Kidney epithelial cell (primary cell): ENCODE measurements around the gene NOL4. TPM values are rescaled to one million over a fixed set of nuclear protein-coding genes. Genes with fewer than 3 reads are reported as not detected.

Experiments
- DNase-seq: peaks from one replicate; pipeline ENCODE4 v3.0.0-alpha.2; 2010; ENCODE audit warnings: low read depth
- H3K27me3 ChIP-seq: 2 replicates; pipeline ENCODE4 v1.6.0; 2011; ENCODE audit warnings: low read length; ENCODE audit not compliant: control insufficient read depth, insufficient read depth
- H3K36me3 ChIP-seq: 2 replicates; pipeline ENCODE4 v1.5.1; 2011; ENCODE audit warnings: low read length; ENCODE audit not compliant: control insufficient read depth, insufficient read depth
- H3K4me3 ChIP-seq: 2 replicates; pipeline ENCODE4 v1.5.1; 2011; ENCODE audit warnings: low read depth, mild to moderate bottlenecking, control low read depth, low read length
- CTCF ChIP-seq: IDR thresholded peaks from 2 replicates; pipeline ENCODE4 v1.5.1; 2011; ENCODE audit warnings: mild to moderate bottlenecking, moderate library complexity, low read length, control low read depth, inconsistent platforms; ENCODE audit not compliant: insufficient read depth, poor library complexity, severe bottlenecking
- total RNA-seq: library from RNA; depleted of rRNA; stranded (reverse); fragments of >200 nt; gene quantifications from 2 replicates; pipeline ENCODE4 v1.2.3, GENCODE V29; 2015

NOL4 gene
- total RNA-seq, 1 donor from 2014 or later = 0.42 TPM

- Histone ChIP-seq H3K36me3 (no peaks in the 10 kb centered on the region), H3K4me3 (no peak overlapping the region), H3K27me3 (no peaks in the 10 kb centered on the region)
- no peak for TF ChIP-seq CTCF
- DNase-seq = no peak
Measured at GRCh38 chr18:34203866-34204265, 20.8 kb downstream of the NOL4 start.

GRCh38 chr18:34196256-34196655 is 28.5 kb downstream of the NOL4 start:
- no peaks in the 10 kb centered on the region for H3K36me3 ChIP-seq
- no peak overlapping the region for H3K4me3 ChIP-seq
- H3K27me3 ChIP-seq = no peaks in the 10 kb centered on the region
- no peak for TF ChIP-seq CTCF
- no peak for DNase-seq

- no peak for DNase-seq
- no peak for TF ChIP-seq CTCF
- H3K36me3 ChIP-seq = no peaks in the 10 kb centered on the region
- no peaks in the 10 kb centered on the region for H3K27me3 ChIP-seq
- no peak overlapping the region for H3K4me3 ChIP-seq
Measured at GRCh38 chr18:34194239-34194638, 30.5 kb downstream of the NOL4 start.

- TF ChIP-seq CTCF = no peak
- no peaks in the 10 kb centered on the region for H3K27me3 ChIP-seq
- H3K4me3 ChIP-seq = no peak overlapping the region
- DNase-seq = no peak
- no peaks in the 10 kb centered on the region for H3K36me3 ChIP-seq
Measured at GRCh38 chr18:34189656-34190435, 34.9 kb downstream of the NOL4 start.
